Colonic mucosa (tissue), 4 donors: Measurements from ENCODE around the gene C4orf36. TPM values are rescaled to one million over a fixed set of nuclear protein-coding genes. Genes with fewer than 3 reads are reported as not detected.

Source experiments
- DNase-seq: peaks from one replicate; pipeline ENCODE4 v3.0.0-alpha.2; 2020
- H3K27ac ChIP-seq: fragments of 200-600 bp; one replicate; pipeline ENCODE4 v1.8.0; 2021
- H3K27me3 ChIP-seq: fragments of 200-600 bp; one replicate; pipeline ENCODE4 v1.8.0; 2021
- H3K36me3 ChIP-seq: fragments of 200-600 bp; one replicate; pipeline ENCODE4 v1.8.0; 2021
- H3K4me1 ChIP-seq: fragments of 200-600 bp; one replicate; pipeline ENCODE4 v1.8.0; 2021; ENCODE audit warnings: mild to moderate bottlenecking
- H3K4me3 ChIP-seq: fragments of 200-600 bp; one replicate; pipeline ENCODE4 v1.8.0; 2021
- H3K9ac ChIP-seq, 2 donors: one replicate each; pipeline ENCODE4 v1.7.0; 2013; ENCODE audit warnings: control low read depth in 2 of 2, low read depth in 2 of 2, low read length in 2 of 2
- H3K9me3 ChIP-seq: fragments of 200-600 bp; one replicate; pipeline ENCODE4 v1.8.0; 2021
- CTCF ChIP-seq: fragments of 200-600 bp; IDR thresholded peaks from one replicate; pipeline ENCODE4 v1.8.0; 2022; ENCODE audit warnings: antibody characterized with exemption, mild to moderate bottlenecking
- intact Hi-C: fragments of 100-400 bp; cut with DNase I; formaldehyde crosslinking; loops from one replicate; pipeline ENCODE4 v1.14.1; 2022
- total RNA-seq, 2 donors: library from RNA; stranded (reverse); fragmentation: NEBNext Ultra II Directional in 1 of 2; extraction: Animal tissue kit (Norgen Biotek cat#: 25700) in 1 of 2; gene quantifications; one replicate each; pipeline ENCODE4 v1.2.1, GENCODE V29; 2021
- donor health status: healthy.
- donor health status: DM: no; HTN: no; CAD: no.
- donor health status: DM: no; HTN: no; CAD: no.

The C4orf36 gene
- total RNA-seq, 2 donors from 2014 or later = 0.54 TPM; not detected in 1

GRCh38 chr4:86910369-86910768 is 18.1 kb upstream of the C4orf36 start:
- no peaks in the 10 kb centered on the region for H3K27me3 ChIP-seq
- no peak overlapping the region for H3K27ac ChIP-seq
- H3K36me3 ChIP-seq = no peaks in the 10 kb centered on the region
- TF ChIP-seq CTCF = no peak
- H3K9ac ChIP-seq = no peak overlapping the region
- no peaks in the 10 kb centered on the region for H3K9me3 ChIP-seq
- H3K4me3 ChIP-seq = no peak overlapping the region
- no peak for DNase-seq
- H3K4me1 ChIP-seq = no peaks in the 10 kb centered on the region
- intact Hi-C loops = no loop called here

GRCh38 chr4:86909546-86910295 is 17.5 kb upstream of the C4orf36 start:
- intact Hi-C loops = no loop called here
- Histone ChIP-seq H3K27me3 (no peaks in the 10 kb centered on the region), H3K4me1 (no peaks in the 10 kb centered on the region), H3K4me3 (no peak overlapping the region), H3K36me3 (no peaks in the 10 kb centered on the region), H3K9ac (no peak overlapping the region), H3K27ac (no peak overlapping the region), H3K9me3 (no peaks in the 10 kb centered on the region)
- TF ChIP-seq CTCF = no peak
- DNase-seq = no peak

- H3K36me3 ChIP-seq = no peaks in the 10 kb centered on the region
- peak overlapping the region; percentile 17 for H3K27ac ChIP-seq
- no peaks in the 10 kb centered on the region for H3K27me3 ChIP-seq
- no peaks in the 10 kb centered on the region for H3K9me3 ChIP-seq
- no peak for TF ChIP-seq CTCF
- intact Hi-C loops = no loop called here
- H3K4me1 ChIP-seq = no peaks in the 10 kb centered on the region
- no peak for DNase-seq
- H3K9ac ChIP-seq = no peak overlapping the region
- H3K4me3 ChIP-seq = no peak overlapping the region
Measured at GRCh38 chr4:86908251-86908657, 16.0 kb upstream of the C4orf36 start.

GRCh38 chr4:86901864-86902263 is 9.6 kb upstream of the C4orf36 start:
- no peak for TF ChIP-seq CTCF
- Histone ChIP-seq H3K9me3 (no peaks in the 10 kb centered on the region), H3K27me3 (no peaks in the 10 kb centered on the region), H3K4me3 (no peak overlapping the region), H3K4me1 (no peaks in the 10 kb centered on the region), H3K27ac (no peak overlapping the region), H3K36me3 (no peaks in the 10 kb centered on the region), H3K9ac (no peak overlapping the region)
- intact Hi-C loops = no loop called here
- no peak for DNase-seq

GRCh38 chr4:86898562-86898961 is 6.3 kb upstream of the C4orf36 start:
- H3K36me3 ChIP-seq = no peaks in the 10 kb centered on the region
- H3K4me1 ChIP-seq = no peaks in the 10 kb centered on the region
- H3K9me3 ChIP-seq = no peaks in the 10 kb centered on the region
- peak; percentile 12 for TF ChIP-seq CTCF
- DNase-seq = no peak
- H3K27me3 ChIP-seq = no peaks in the 10 kb centered on the region
- H3K4me3 ChIP-seq = no peak overlapping the region
- no peak overlapping the region for H3K9ac ChIP-seq
- intact Hi-C loops = no loop called here
- H3K27ac ChIP-seq = no peak overlapping the region
